Fibroblast of skin of right quadriceps (primary cell): Measurements from ENCODE around the gene SERPINE2.

Experiments
- DNase-seq: peaks from one replicate; pipeline ENCODE4 v3.0.0-alpha.2; 2013

The SERPINE2 gene

DNA sequence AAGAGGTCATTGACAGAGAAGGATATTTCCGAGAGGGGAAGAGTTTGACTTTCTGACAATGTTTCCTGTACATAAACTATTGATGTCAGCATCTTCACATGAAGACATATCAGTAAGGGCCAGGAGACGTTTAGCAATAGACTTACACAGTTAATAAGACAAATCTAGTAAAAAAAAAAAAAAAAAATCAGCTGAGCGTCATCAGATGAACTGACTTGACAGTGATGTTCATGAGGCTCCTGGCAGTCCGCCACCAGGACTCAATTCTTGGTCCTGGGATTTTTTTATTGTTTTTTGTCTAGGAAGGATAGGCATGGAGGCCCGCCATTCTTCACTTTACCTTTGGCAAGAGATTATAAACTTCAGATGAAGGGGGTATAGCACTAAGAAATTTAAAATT lies 67.4 kb downstream of the SERPINE2 start:
- no peak for DNase-seq

DNA sequence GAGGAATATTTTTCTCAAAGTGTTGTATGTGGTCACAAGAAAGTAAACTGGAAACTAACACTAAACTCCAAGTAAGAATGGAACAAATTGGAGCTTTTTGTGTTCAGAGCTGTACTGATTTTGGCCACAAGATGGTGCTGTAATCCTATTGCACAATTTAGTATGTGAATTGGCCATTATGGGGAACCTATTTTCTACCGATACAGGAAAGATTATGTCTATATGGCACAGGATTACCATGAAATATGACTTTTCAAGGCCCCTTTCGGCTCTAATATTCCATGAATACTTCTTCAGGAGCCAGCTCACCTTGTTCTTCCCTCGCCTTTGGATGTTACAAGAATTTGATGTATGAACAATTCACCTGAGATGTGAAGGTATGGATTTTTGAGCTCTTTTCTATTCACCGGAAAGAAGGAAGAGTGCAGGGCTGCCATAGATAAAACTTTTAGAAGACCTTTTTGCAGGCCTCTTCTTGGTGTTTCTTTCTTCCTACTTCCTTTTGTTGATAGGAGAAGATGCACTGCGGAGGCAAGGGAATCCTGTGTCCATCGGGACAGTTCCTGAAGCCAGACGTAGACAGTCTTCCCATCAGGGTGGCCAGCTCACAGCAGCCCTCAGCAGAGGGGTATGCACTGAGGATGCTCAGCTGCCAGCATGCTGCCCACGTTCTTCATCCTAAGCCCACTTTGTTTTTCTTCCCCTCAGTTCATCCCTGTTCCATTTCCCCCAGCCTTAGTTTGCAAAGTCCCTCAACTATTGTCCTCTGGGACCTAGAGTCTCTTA lies 68.5 kb downstream of the SERPINE2 start:
- DNase-seq, result peak; percentile 57

DNA sequence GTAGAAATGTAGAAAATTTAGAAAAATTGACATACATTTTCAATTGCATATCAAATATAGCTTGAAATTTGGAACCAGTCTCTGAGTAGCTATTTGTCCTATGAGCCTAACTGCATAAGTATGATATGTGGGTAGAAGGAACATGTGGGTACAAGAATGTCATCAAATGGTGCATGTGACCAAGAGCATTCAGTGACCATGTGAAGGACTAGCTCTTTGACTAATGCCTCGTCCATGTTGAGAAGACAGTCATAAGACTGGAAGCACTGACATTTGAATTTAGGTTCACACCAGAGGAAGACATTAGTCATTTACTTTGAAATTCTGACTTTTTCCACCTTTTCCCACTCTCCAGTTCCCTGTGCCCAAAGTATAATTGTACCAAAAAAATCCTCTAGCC lies 69.2 kb downstream of the SERPINE2 start:
- no peak for DNase-seq

DNA sequence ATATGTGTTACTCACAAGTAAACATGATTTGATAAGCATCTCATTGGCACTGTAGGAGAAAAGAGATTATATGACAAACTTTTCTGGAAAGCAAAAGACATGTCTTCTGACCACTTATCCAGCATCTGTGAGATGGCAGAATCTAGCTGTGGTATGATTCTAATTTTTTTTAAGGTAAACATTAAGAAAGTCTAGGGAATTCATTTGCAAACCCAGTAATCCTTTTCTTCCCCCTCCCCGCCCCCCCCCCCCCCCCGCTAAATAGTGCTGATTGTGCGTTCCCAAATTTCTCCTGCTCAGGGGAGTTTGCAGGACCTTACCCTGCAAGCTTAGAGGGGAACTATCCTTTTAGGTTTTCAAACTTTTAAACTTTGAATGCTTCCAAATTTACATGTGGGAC lies 69.8 kb downstream of the SERPINE2 start:
- no peak for DNase-seq

DNA sequence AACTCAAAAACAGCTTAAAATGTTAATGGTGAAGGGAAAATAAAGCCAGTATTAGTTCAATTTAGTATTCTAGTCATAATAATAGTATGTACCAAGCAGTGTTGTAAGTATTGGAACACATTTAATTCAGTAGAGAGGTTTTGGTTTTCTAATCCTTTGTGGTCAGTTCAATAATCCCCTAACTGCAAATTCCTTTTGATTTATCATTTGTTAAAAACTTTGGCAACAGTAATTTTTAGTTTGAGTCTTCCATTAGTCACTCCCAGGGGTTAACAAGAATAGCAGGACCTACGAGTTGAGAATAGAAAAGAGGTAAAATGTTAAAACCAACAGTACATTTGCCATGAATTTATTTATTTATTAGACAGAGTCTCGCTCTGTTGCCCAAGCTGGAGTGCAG lies 71.1 kb downstream of the SERPINE2 start:
- peak; percentile 82 for DNase-seq

DNA sequence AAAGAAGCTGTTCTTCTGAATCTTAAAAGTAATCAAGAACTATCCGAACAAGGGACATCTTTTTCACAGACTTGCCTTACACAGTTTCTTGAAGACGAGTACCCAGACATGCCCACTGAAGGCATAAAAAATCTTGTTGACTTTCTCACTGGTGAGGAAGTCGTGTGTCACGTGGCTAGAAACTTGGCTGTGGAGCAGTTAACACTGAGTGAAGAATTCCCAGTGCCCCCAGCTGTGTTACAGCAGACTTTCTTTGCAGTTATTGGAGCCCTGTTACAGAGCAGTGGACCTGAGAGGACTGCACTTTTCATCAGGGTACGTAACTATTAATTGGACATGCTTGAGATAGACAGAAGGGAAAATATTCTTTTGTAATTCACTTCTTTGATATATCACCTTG lies 79.4 kb downstream of the SERPINE2 start:
- no peak for DNase-seq

DNA sequence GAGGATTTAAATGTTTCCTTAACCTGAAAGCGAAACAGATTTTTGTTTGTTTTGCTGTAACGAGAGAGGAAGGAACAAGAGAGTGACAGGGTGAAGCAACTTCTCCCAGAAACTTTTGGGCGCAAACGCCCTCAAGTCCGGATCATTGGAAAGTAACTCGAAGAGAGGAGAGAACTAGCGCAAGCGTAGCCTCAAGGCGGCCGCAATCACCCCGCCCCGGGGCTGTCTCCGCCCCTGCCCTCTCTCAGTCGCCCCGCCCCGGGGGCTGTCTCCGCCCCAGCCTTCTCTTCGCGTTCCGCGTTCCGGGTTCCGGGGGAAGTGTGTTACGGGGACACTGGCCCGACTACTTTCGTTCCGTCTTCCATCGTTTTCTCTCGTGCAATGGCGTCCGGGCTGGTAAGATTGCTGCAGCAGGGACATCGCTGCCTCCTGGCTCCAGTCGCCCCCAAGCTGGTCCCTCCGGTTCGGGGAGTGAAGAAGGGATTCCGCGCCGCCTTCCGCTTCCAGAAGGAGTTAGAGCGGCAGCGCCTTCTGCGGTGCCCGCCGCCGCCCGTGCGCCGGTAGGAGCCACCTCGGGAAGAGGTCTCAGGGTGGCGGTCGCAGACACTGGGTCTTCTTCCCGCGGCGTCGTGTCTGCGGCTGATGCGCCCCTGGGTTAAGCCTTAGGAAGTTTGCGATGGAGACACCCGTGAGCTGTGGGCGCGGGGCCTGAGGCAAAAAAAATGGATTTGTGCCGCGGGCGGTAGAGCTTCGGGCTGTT lies 81.8 kb downstream of the SERPINE2 start, which contains the start of gene MRPL44:
TSS of gene MRPL44 (plus strand) at position 372 of the 760 bp plus-strand sequence. CDS start at position 382, 10 bp downstream.
- DNase-seq, result peak; percentile 95

DNA sequence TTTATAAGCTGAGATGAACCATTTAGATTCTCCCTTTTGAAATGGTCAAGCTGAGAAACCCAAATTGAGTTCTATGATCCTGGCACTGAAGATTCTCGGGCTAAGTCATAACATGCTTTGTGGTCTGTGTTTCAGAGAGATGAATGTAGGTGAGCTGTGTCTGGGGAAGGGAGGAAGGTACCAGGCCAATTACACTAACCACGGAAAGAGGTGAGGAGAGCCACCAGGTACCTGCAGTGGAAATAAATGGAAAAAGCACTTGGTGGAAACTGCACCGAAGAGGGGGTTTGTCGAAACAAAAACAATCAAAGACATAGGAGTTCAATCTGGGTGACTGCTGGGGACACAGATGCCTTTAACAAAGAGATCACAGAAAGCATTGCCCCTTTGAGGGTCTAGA lies 82.8 kb downstream of the SERPINE2 start:
- no peak for DNase-seq

DNA sequence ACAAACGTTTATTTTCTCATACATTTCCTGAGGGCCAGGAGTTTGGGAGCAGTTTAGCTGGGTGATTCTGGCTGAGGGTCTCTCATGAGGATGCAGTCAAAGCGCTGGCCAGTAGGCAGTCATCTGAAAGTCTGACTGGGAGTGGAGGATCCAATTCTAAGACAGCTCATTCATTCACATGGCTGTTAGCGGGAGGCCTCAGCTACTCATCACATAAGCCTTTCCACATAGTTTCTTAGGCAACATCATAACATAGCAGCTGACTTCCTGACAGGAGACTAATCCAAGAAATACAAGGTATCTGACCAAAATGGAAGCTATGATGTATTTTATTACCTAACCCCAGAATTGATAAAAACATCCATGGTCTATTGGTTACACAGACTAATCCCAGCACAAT lies 84.7 kb downstream of the SERPINE2 start:
- peak; percentile 85 for DNase-seq

DNA sequence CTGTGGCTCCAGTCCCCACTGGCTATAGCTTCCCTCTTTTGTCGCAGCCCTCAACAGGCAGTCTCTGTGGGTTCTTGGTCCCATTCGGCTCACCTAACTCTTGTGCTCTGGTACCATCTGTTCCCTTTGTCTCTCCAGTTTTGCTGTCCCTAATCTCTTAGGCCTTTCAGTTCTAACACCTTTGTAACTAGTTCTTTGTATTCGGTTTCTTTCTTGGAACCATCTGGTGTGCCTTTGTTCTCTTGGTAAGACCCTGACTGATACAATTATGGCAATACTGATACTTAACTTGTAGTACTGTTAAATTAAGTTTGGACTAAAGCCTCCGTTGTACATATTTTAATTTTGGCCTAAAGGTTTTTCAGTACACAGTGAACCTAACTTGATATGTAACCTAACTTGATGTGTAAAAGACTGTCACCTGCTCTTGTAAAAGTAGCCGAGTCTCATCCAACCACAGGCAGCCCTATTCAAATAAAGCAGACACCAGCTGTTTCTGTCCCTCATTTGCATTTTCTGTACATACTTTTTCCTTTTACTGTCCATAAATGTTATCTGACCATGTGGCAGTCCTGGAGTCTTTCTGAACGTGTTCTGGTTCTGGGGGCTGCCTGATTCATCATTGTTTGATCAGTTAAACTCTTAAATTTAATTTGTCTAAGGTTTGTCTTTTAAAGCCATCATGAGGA lies 86.7 kb downstream of the SERPINE2 start:
- DNase-seq, result no peak

DNA sequence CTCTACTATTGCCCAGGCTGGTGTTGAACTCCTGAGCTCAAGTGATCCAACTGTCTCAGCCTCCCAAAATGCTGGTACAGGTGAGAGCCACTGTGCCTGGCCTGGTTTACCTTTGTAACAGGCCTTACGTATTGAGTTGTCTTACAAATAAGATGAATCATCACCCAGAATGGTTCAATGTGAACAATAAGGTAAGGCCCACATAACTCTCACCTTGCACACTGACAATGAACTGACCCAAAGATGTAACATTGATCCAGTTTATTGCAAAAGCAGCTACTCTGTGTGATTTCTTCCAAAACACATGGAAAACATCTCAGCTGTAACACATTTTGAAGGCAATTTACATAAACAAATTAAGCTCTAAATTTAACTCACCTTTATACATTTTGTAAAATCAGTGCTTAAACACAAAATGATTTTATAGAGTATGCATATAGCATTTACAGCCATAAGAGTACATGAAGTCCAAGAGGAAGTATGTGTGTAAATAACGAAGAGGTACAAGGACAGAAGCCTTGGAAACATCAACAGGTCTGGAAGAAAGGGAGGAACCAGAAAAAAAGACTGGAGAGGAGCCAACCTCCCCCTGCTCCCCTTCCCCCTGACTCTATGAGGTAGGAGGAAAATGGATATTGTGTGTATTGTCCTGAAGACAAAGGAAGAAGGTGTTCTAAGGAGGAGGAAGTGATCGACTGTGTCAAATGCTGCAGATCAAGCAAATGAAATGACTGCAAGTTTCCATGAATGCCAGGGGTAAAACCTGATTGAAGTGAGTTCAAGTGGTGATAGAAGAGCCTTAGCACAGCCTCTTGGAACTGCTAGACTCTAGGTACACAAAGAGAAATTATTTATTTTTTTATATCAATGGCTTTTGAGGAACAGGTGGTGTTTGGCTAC lies 88.4 kb downstream of the SERPINE2 start:
- no peak for DNase-seq

DNA sequence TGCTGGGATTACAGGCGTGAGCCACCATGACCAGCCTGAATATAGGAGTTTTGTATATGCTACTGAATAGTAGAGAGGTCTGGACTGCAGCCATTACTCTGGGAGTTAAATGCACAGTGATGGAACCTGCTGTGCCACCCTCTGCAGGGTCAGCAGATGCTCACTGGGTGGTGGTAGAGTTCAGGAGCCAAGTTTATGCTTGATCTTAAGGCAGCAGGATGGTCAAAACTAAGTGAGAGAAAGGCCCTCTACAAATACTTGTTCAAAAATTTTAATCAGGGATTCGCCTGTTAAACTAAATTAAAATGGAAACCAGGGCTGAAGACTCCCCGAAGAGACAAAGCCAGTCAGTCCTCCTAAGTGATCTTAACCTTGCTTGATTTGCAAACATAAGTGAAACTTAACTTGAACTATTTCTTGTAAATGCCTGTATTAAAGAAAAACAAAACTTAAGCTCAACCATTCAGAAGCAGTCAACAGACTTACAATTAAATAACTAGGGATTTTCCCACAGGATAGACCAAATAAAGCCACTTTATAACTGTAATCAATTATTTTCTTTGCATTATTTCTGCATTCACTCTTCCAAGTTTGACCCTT lies 89.7 kb downstream of the SERPINE2 start:
- no peak for DNase-seq

DNA sequence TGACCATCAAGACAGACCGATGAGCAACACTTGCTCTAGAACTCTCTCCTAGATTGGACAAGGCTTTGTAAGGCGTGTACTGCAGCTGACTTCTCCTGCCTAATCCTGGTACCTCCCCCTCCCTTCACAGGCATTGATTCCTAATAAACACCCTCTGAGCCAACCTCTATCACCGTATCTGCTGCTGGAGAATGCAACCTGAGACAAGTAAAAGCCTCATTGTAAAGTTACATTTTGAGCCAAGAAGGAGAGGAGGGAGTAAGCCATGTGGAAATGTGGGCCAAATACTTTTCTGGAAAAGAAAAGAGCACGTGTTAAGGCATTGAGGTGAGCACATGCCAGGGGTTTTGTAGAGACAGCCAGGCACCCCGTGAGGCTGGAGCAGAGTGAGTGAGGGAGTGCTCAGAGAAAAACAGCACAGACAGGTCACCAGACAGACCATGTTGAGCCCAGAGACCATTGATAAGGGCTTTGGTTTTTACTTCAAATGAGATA lies 91.3 kb downstream of the SERPINE2 start:
- DNase-seq, result no peak

DNA sequence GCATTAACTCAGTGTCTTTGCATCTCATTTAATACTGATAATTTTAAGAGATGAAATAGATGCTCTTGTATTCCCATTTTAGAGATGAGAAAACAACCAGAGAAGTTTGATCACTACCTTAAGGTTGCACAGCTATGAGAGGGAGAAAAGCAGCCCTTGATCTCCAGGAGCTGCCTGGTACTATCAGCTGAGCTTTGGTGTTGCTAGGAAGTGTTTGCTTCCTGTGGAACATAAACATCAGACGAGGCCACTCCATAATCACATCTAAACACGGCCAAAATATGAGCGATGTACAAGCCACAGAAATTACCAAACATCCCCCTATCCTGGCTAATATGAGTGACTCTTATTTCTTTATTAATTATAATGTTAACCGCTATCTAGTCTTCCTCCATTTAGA lies 93.3 kb downstream of the SERPINE2 start:
- DNase-seq, result no peak

DNA sequence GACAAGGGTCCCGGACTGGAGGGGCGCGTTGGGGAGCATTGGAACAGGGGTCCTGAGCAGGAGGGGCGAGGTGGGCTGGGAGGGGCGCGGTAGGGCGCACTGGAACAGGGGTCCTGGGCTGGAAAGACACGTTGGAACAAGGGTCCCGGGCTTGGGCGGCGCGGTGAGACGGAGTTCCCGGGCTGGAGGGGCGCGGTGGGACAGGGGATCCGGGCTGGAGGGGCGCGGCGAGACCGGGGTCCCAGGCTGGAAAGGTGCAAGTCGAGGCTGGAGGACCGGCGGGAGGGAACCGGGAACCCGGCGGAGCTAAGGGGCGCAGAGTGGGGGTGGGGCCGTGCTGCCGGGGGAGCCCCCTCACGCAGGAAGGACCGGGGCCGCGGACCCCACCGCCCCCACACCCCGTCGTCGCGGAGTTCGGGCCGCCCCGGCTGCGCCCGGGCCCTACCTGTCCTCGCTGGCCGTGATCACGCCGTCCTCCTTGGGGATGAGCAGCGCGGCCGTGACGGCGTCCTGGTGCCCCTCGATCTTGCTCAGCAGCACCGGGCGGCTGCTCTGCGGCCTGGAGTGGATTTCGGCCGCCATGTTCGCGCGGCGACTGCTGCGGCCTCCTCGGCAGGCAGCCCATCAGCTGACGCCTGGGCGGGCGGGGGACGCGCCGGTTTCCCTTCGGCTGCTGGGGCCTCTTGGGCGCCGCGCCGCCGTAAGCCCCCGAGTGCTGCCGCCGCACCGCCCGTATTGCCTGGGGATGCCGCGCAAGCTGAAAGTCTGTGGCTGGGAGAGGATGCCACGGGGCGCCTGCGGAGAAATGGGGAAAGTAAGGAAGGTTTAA lies 94.2 kb downstream of the SERPINE2 start, which contains the start of gene WDFY1:
TSS of gene WDFY1 (minus strand) at position 633 of the 829 bp plus-strand sequence. CDS start at position 582, 51 bp downstream.
- peak; percentile 88 for DNase-seq

DNA sequence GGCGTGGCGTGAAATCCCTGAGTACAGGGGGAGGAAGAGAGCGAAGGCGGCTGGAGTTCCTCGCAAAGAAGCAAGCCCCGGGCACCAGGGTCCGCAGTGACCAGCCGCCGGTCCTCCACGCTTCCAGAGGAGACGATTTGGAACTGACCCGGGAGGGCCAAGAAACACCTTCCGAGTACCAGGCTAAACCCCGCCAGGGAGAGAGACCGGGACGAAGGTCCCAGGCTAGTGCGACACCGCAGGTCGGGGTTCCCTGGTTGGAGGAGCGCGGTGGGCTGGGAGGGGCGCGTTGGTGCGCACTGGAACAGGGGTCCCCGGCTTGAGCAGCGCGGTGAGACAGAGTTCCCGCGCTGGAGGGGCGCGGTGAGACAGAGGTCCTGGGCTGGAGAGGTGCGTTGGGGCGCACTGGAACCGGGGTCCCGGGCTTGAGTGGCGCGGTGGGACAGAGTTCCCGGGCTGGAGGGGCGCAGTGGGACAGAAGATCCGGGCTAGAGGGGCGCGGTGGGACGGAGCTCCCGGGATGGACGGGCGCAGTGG lies 94.9 kb downstream of the SERPINE2 start:
- no peak for DNase-seq

DNA sequence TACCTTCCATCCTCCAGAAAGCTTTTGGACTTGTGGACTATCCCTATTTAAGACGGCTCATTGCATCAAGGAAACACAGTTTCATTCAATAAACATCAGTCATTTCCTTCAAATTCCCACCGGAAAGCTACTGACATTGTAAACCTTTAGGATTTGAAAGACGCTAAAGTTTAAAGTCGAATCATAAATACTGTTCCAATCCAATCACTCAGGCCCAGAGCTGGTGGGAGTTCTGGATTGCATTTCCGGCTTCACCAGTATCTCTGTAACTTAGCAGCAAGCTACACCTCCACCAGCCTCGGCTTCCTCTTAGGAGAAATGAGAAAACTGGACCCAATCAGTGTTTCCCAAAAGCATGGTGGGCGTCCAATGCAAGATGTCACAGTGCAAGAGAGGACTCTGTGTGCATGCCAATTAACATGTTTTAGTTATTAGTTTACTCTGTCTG lies 95.5 kb downstream of the SERPINE2 start:
- peak; percentile 76 for DNase-seq

DNA sequence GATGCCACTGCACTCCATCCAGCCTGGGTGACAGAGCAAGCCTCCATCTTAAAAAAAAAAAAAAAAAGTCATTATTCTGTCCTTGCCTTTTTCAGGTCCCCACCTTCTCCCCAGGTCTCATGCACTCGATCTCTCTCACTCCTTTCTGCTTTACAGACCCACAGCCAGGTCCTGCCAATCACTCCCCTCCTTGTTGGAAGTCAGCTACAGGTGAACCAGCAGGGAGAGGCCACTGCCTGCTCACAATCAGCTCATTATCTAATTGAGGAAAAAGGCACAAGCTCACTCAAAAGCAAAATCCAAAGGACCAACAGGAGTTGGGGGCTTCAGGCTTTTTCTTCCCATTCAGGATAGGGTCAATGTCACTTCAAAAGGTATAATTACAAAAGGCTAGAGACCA lies 96.0 kb downstream of the SERPINE2 start:
- no peak for DNase-seq

DNA sequence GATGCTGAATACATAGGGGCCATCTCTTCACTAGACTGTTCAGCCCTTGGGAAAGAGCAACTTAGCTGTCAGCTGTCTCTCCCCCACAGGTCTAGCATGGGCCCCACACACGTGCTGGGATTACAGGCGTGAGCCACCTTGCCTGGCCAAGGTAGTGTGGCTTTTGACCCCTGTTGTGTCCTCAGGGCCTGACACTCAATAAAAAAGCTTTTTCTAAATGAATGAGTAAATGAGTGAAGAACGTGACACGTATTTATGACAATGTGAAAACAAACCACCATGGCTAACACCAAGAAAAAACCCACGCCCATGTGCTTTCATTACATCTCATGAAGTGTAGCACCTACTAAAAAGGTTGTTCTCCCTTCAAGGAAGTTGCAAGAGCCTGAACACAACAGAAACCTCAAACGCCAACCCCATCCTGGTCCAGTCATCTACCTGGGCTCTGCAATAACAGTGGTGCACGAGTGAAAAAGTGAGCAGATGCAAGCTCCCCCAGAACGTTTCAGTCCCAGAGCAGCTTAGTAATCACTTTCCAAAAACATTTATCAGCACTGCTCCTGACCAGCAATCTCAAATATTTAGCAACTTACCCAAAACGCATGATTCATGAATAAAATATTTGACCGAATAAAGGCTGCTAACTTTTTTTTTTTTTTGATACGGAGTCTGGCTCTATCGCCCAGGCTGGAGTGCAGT lies 97.4 kb downstream of the SERPINE2 start:
- peak; percentile 91 for DNase-seq

DNA sequence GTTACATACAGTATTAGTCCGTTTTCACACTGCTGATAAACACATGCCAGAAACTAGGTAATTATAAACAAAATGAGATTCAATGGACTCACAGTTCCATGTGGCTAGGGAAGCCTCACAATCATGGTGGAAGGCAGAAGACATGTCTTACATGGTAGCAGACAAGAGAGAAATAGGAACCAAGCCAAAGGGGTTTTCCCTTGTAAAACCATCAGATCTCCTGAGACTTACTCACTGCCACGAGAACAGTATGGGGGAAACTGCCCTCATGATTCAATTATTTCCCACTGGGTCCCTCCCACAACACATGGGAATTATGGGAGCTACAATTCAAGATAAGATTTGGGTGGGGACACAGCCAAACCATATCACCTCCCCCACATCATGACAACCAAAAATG lies 99.6 kb downstream of the SERPINE2 start:
- peak; percentile 35 for DNase-seq
